Activated CD4-positive, alpha-beta T cell treated with anti-CD3 and anti-CD28 coated beads, Interleukin-2, amount 50 U/mL, for 24 hours (primary cell): Measurements from ENCODE around the gene SEC61B.
"Not testable (repeated sequence)": the region's sequence is repeated elsewhere in the genome, so short reads cannot be mapped to it uniquely, and the experiment has no call there.

Experiments used
- DNase-seq, 2 donors: peaks; one replicate each; pipeline ENCODE4 v3.0.0-alpha.2; 2020; ENCODE audit warnings: low read depth in 1 of 2, low spot score in 1 of 2

The SEC61B gene

DNA sequence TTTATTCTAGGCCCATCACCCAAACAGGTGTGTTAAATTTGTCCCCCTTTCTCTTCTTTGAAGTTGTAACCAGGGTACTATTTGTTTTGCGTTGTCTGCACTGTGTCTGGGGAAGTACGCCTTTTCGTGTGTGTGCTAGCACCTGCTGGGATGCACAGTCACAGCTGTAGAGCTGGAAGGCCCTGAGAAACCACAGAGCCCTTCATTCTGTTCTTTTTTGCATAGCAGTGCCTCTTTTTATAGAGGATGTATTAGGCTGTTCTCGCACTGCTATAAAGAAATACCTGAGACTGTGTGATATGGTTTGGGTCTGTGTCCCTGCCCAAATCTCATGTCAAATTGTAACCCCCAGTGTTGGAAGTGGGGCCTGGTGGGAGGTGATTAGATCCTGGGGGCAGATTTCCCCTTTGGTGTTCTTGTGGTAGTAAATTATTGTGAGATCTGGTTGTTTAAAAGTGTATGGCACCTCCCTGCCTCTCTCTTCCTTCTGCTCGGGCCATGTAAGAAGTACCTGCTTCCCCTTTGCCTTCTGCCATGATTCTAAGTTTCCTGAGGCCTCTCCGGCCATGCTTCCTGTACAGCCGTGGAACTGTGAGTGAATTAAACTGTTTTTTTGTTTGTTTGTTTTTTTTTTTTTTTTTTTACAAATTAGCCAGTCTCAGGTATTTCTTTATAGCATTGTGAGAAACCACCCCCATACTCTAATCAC is 14.0 kb downstream of the SEC61B start:
- DNase-seq, result no peak

GRCh38 chr9:99237356-99237755 is 15.3 kb downstream of the SEC61B start:
- DNase-seq, result no peak

DNA sequence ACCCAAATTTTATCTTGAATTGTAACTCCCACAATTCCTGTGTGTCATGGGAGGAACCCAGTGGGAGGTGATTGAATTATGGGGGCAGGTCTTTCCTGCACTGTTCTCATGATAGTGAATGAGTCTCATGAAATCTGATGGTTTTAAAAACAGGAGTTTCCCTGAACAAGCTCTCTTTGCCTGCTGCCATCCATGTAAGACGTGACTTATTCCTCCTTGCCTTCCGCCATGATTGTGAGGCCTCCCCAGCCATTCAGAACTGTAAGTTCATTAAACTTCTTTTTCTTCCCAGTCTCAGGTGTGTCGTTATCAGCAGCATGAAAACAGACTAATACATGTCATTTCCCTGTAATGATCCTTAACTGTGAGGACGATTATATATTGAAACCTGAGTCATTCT is 15.8 kb downstream of the SEC61B start:
- not testable (repeated sequence) for DNase-seq

DNA sequence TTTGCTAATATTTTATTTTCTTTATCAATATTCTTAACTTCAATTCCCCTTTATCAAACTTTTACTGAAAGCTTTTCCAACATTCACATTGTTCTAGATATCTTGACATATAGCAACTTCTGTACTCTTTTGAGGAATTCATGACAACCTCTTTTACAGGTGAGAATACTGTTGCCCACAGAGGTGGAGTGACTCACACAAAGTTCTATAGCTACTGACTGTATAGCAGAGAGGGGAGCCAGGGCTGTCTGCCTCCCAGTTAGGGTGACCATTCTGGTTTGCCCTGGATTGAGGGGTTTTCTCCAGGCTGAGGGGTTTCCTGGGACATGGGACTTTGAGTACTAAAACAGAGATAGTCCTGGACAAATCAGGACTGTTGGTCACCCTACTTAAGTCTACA is 16.2 kb downstream of the SEC61B start:
- no peak for DNase-seq

- DNase-seq, result no peak
Measured at GRCh38 chr9:99239341-99240060, 17.4 kb downstream of the SEC61B start.

DNA sequence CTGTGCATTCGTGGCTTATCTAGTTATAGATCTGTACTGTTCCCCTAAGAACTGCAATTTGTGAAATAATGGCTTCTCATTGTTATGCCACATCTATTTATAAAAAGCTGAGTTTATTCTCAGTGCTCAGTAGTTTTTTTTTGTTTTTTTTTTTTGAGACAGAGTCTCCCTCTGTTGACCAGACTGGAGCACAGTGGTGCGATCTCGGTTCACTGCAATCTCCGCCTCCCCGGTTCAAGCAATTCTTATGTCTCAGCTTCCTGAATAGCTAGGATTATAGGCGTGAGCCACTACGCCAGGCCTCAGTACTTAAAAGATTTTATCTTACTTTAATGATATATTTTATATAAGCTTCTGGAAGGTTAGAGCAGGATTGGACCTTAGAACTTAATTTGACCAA is 19.0 kb downstream of the SEC61B start:
- DNase-seq, result no peak

DNA sequence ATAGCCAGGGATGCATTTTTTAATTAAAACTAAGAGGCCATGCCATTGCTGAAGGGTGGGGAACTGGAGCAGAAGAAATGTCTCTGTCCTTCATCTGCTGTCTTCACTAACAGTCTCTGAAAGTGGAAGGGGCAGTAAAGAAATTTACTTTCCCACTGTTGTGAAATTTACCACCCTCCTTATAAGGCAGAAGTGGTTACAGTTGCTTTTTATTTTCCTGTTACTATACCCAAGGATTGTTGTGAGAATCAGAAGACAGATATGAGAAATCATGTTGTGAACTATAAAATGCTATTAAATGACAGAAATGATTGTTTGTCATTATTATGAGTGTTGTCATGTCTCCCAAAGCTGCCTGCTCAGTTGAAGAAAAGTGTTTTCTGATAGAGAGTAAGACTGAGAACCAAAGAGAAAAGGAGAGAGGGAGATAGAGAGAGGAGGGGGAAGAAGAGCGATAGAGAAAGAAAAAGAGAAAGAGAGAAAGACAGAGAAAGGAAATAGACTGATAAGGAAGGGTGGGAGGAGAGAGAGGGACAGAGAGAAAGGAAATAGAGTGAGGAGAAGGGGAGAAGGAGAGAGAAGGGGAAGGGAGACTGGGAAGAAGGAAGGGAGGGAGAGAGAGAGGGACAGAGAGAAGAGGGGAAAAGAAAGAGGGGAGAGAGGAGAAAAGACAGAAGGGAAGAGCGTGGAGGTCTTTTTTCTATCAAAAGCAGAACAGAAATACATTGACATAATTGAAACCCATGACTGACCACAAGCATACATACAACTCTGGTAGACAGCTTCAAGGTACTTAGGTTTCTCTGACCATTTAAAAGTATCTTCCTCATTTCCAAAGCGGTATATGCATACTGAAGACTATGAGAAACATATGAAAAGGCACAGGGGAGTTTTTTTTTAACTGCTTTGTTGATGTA is 22.5 kb downstream of the SEC61B start:
- no peak for DNase-seq

DNA sequence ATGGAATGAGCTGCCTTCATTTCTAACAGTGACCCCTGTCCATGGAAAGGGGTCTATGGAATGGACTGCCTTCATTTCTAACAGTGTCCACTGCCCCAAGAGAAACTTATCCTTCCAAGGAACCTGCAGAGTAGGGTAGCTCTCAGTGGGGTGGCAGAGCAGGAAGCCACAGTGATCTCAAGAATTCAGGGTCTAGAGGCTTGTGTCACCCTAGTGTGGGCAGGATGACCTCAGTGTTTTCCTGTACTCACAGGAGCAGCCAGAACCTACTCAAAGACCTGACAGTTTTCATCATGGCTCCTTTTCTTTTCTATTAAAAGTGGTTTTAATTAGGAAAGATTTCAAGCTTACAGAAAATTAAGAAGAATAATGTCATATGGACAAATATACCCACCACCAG is 27.5 kb downstream of the SEC61B start:
- no peak for DNase-seq

GRCh38 chr9:99251157-99251556 is 29.1 kb downstream of the SEC61B start:
- DNase-seq, result no peak

GRCh38 chr9:99253134-99253533 is 31.1 kb downstream of the SEC61B start:
- no peak for DNase-seq

DNA sequence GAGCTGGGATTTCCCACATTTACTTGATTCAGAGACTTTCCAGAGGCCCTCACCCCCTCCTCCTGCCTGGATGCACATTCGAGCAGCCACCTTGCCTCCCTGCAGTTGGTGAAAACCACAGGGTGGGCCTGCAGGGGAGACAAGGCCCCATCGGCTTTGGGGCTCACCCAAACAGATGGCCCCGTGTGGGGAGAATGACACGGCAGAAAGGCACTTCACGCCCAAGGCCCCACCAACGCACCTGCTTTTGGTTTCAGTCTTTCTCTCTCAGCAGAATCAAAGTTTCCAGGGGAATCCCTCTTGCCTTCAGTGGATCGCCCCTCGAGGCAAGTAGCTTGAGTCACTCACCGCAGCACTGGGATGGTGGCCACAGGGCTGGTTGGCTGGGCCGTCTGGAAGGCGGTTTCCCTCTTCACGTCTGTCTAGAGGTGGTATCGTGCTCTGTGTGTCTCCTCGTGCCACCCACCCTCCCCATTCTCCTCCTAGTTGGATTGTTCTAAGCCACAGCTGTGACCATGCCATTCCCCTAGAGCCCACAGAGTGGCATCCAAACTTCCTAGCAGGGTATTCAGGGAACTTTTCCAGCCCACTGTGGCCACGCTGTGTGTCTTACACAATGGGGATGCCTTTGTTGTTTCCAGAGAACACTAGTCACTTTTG is 31.8 kb downstream of the SEC61B start:
- DNase-seq, result peak; percentile 59 to 89

- no peak for DNase-seq
Measured at GRCh38 chr9:99255651-99256050, 33.6 kb downstream of the SEC61B start.

DNA sequence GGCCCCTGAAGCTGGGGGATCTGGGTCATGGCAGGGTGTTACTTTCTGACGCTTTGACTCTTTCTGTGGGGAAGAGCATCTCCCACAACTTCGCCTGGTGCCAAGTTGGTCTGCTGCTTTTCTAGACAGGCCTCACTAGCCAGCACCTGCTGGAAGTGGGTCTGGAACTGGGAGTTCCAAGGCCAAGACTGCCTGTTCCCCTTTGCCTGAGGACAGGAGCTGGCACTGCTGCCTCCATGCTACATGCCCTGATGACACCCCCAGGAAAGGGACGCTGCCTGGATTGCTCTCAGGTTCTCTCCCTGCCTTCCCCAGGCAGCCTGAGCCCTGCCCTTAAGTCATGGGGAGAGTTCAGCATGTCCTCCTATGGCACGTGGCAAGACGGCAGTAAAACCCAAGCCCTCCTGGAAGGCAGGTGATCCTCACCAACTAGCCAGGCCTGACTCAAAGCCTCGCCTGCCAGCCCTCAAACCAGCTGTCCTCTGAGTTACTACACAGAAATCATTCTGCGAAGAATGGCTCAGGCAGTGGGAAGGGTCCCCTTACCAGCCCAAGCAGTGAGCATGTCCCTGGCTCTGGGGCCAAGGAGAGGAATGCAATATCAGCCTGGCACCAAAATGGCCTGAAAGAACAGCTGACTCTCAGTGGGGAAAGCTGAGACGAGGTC is 35.8 kb downstream of the SEC61B start:
- DNase-seq, result no peak

DNA sequence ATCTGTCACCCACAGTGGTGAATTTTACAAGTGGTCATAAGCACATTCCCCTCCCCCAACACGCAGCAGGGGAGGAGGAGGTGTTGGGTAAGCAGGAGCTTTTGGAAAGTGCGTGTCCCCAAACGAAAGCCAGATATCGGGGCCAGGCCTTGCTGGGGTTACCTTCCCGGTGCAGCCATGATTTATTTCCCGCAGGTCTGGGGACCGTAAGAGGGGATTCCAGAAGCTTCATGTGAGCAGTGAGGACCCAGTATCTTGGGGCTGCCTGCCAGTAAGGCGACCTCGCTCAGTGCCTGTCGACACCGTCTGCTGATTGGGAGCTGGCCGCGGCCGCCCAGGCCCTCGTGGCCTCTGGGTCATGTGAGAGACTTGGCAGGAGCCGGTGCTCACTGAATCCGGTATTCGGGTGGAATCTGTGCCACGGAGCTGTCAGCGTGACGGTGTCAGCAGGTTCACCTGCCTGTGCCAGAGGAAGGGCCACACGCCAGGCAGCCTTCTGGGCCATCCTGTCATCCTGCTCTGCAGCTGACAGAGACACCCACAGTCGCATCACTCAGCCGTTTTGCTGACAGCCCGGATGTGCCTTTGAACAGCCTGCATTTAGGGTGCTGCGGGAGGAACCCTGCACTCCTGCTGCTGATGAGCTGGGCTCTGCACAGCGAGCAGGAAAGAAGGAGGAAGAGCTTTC is 37.3 kb downstream of the SEC61B start:
- DNase-seq, result no peak

GRCh38 chr9:99261923-99262322 is 39.8 kb downstream of the SEC61B start:
- no peak for DNase-seq

- DNase-seq, result no peak
Measured at GRCh38 chr9:99262949-99263418, 40.9 kb downstream of the SEC61B start.

DNA sequence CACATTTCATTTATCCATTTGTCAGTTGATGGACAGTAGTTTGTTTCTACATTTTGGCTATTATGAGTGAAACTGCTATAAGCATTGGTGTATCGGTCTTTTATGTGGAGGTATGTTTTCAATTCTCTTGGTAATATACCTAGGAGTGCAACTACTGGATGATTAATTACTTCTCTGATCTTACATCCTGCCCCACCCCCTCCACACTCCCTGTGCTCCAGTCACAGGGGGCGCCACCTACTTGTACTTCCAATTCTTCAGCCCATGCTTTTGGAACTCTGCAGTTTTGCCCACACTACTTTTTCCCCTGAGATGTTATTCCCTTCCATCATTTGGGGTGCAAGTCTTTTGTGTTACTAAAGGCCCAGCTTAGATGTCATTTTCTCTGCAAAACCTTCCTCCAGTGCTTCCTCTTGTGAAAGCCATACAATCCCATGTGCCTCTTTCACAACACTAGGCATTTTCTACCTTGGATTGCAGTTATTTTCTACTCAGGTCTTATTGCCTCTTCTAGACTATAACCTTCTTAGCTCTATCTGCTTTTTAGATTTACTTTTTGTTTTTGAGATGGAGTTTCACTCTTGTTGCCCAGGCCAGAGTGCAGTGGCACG is 42.1 kb downstream of the SEC61B start:
- DNase-seq, result no peak

DNA sequence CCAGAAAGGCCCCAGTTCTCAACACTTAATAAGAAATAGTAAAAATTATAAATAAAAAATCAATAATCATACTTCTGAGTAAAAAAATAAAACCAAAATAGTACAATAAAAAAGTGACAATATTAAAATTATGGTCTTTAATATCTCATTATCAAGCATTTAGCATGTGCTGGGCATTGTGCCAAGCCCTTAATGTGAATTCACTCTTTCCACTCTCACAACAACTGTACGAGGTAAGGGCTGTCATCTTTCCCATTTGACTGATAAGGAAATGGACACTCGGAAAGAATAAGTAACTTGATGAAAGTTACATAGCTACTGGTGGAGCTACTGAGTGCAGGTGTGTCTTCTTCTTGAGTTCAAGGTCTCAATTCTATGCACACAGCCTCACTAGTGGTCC is 43.6 kb downstream of the SEC61B start:
- DNase-seq, result no peak

GRCh38 chr9:99266255-99267023 is 44.4 kb downstream of the SEC61B start:
- DNase-seq, result peak; percentile 23 to 55
